HUDEP-2 (cell line): ENCODE measurements around the gene RAB11FIP5.

ENCODE experiments used
- DNase-seq, 76 experiments: peaks; one replicate each; lab custom pipeline; 2025; ENCODE audit not compliant: unreplicated experiment in 76 of 76; lab: John Stamatoyannopoulos, UW

Gene RAB11FIP5

GRCh38 chr2:73034661-73035375, 77.9 kb downstream of the RAB11FIP5 start:
- DNase-seq, result no peak

- DNase-seq, result no peak
Measured at GRCh38 chr2:73033766-73034381, 78.9 kb downstream of the RAB11FIP5 start.

GRCh38 chr2:73033142-73033765, 79.5 kb downstream of the RAB11FIP5 start:
- peak in 5 of 76 experiments; percentile 2 to 37 (median 10) for DNase-seq

- DNase-seq, result no peak
Measured at GRCh38 chr2:73032702-73033097, 80.0 kb downstream of the RAB11FIP5 start.

- no peak for DNase-seq
Measured at GRCh38 chr2:73031725-73032701, 80.7 kb downstream of the RAB11FIP5 start.

- no peak for DNase-seq
Measured at GRCh38 chr2:73031095-73031678, 81.6 kb downstream of the RAB11FIP5 start.

- no peak for DNase-seq
Measured at GRCh38 chr2:73028841-73029240, 83.9 kb downstream of the RAB11FIP5 start.

GRCh38 chr2:73027340-73027739, 85.4 kb downstream of the RAB11FIP5 start:
- no peak for DNase-seq

GRCh38 chr2:73023497-73023896, 89.3 kb downstream of the RAB11FIP5 start:
- no peak for DNase-seq
